Activated T-cell treated with anti-CD3 and anti-CD28 coated beads, Interleukin-2, amount 50 U/mL, for 4 hours (primary cell): Measurements from ENCODE around the gene RND2. TPM values are rescaled to one million over a fixed set of nuclear protein-coding genes. Genes with fewer than 3 reads are reported as not detected.
"Not testable (repeated sequence)": the region's sequence is repeated elsewhere in the genome, so short reads cannot be mapped to it uniquely, and the experiment has no call there.

Source experiments
- ATAC-seq, 2 donors: fragments of 200-7000 bp; cut with Tn5 transposase; one replicate each; pipeline ENCODE4 v1.10.0; 2021
- DNase-seq: peaks from one replicate; pipeline ENCODE4 v3.0.0-alpha.2; 2020
- H3K27me3 Mint-ChIP-seq: one replicate; pipeline ENCODE4 v1.8.0; 2021; ENCODE audit warnings: low read depth, mixed read lengths
- H3K36me3 Mint-ChIP-seq: one replicate; pipeline ENCODE4 v1.8.0; 2022; ENCODE audit warnings: mixed read lengths; ENCODE audit not compliant: insufficient read depth
- H3K4me1 Mint-ChIP-seq: one replicate; pipeline ENCODE4 v1.8.0; 2021; ENCODE audit warnings: low read depth, mixed read lengths
- H3K4me3 Mint-ChIP-seq: one replicate; pipeline ENCODE4 v1.8.0; 2021; ENCODE audit warnings: mild to moderate bottlenecking, moderate library complexity, mixed read lengths
- H3K9me3 Mint-ChIP-seq: one replicate; pipeline ENCODE4 v1.8.0; 2021; ENCODE audit warnings: mixed read lengths
- total RNA-seq, 3 donors: library from RNA; stranded (reverse); gene quantifications; one replicate each; pipeline ENCODE4 v1.2.1, GENCODE V29; 2021

Gene RND2
- total RNA-seq, result under 1 TPM; 0.13 to 0.33 (median 0.24) TPM

- Mint-ChIP-seq H3K36me3 (no peaks in the 10 kb centered on the region), H3K27me3 (no peaks in the 10 kb centered on the region), H3K4me1 (peaks cover 22% of the 10 kb centered on the region), H3K9me3 (no peaks in the 10 kb centered on the region), H3K4me3 (peak within 1 kb of the TSS; percentile 84)
- ATAC-seq (peak; percentile 57 to 60), DNase-seq (peak; percentile 76)
Observed at GRCh38 chr17:43024407-43025289, at the start of gene RND2. TSS of gene RND2 (plus strand) at chr17:43025231. CDS start at chr17:43025348, 117 bp downstream.

GRCh38 chr17:42975265-42975664 lies 49.8 kb upstream of the RND2 start:
- H3K36me3 Mint-ChIP-seq, result no peaks in the 10 kb centered on the region
- H3K4me1 Mint-ChIP-seq, result peaks cover 9% of the 10 kb centered on the region
- ATAC-seq (no peak), DNase-seq (no peak)
- no peaks in the 10 kb centered on the region for H3K27me3 Mint-ChIP-seq
- H3K4me3 Mint-ChIP-seq, result no peak overlapping the region
- H3K9me3 Mint-ChIP-seq, result no peaks in the 10 kb centered on the region

- not testable (repeated sequence) for DNase-seq, H3K4me3 Mint-ChIP-seq, H3K27me3 Mint-ChIP-seq, ATAC-seq, H3K36me3 Mint-ChIP-seq, H3K9me3 Mint-ChIP-seq
- H3K4me1 Mint-ChIP-seq, result peaks cover 11% of the 10 kb centered on the region
Observed at GRCh38 chr17:42975701-42976100, 49.3 kb upstream of the RND2 start.

GRCh38 chr17:42979511-42980273 lies 45.3 kb upstream of the RND2 start, which contains the start of gene PTGES3L:
TSS of gene PTGES3L (minus strand) at chr17:42980080. CDS start at chr17:42980053, 27 bp downstream.
- H3K36me3 Mint-ChIP-seq, result peaks cover 2% of the 10 kb centered on the region
- H3K4me1 Mint-ChIP-seq, result peaks cover 31% of the 10 kb centered on the region
- DNase-seq, result no peak
- ATAC-seq, result peak; percentile 47 to 63
- peak within 1 kb of the TSS; percentile 100 for H3K4me3 Mint-ChIP-seq
- H3K9me3 Mint-ChIP-seq, result no peaks in the 10 kb centered on the region
- H3K27me3 Mint-ChIP-seq, result no peaks in the 10 kb centered on the region

- H3K27me3 Mint-ChIP-seq, result no peaks in the 10 kb centered on the region
- peaks cover 34% of the 10 kb centered on the region for H3K4me1 Mint-ChIP-seq
- DNase-seq (peak; percentile 91), ATAC-seq (peak; percentile 87 to 89)
- peak within 1 kb of the TSS; percentile 100 for H3K4me3 Mint-ChIP-seq
- H3K36me3 Mint-ChIP-seq, result peaks cover 5% of the 10 kb centered on the region
- H3K9me3 Mint-ChIP-seq, result no peaks in the 10 kb centered on the region
Observed at GRCh38 chr17:42980274-42980765, 44.7 kb upstream of the RND2 start, which contains the start of gene RUNDC1. TSS of gene RUNDC1 (plus strand) at chr17:42980565. CDS start at chr17:42980577, 12 bp downstream.

GRCh38 chr17:42980766-42981397 lies 44.1 kb upstream of the RND2 start:
- Mint-ChIP-seq H3K36me3 (peaks cover 9% of the 10 kb centered on the region), H3K9me3 (no peaks in the 10 kb centered on the region), H3K4me1 (peaks cover 37% of the 10 kb centered on the region), H3K4me3 (peak overlapping the region; percentile 100), H3K27me3 (no peaks in the 10 kb centered on the region)
- ATAC-seq (peak; percentile 86), DNase-seq (peak; percentile 47)

- DNase-seq (no peak), ATAC-seq (no peak)
- H3K27me3 Mint-ChIP-seq, result no peaks in the 10 kb centered on the region
- peak overlapping the region; percentile 100 for H3K4me3 Mint-ChIP-seq
- H3K9me3 Mint-ChIP-seq, result no peaks in the 10 kb centered on the region
- peaks cover 9% of the 10 kb centered on the region for H3K36me3 Mint-ChIP-seq
- peaks cover 38% of the 10 kb centered on the region for H3K4me1 Mint-ChIP-seq
Observed at GRCh38 chr17:42982266-42982665, 42.8 kb upstream of the RND2 start.

- peaks cover 32% of the 10 kb centered on the region for H3K4me1 Mint-ChIP-seq
- peak overlapping the region; percentile 6 for H3K4me3 Mint-ChIP-seq
- no peaks in the 10 kb centered on the region for H3K27me3 Mint-ChIP-seq
- peaks cover 29% of the 10 kb centered on the region for H3K36me3 Mint-ChIP-seq
- H3K9me3 Mint-ChIP-seq, result no peaks in the 10 kb centered on the region
- DNase-seq (no peak), ATAC-seq (no peak)
Observed at GRCh38 chr17:42985225-42985624, 39.8 kb upstream of the RND2 start.

GRCh38 chr17:42989141-42989540 lies 35.9 kb upstream of the RND2 start:
- H3K27me3 Mint-ChIP-seq, result no peaks in the 10 kb centered on the region
- ATAC-seq, result no peak
- H3K9me3 Mint-ChIP-seq, result no peaks in the 10 kb centered on the region
- H3K4me1 Mint-ChIP-seq, result peaks cover 16% of the 10 kb centered on the region
- H3K4me3 Mint-ChIP-seq, result no peak overlapping the region
- no peak for DNase-seq
- H3K36me3 Mint-ChIP-seq, result peaks cover 41% of the 10 kb centered on the region

GRCh38 chr17:42989726-42990652 lies 35.0 kb upstream of the RND2 start:
- Mint-ChIP-seq H3K4me3 (no peak overlapping the region), H3K9me3 (no peaks in the 10 kb centered on the region), H3K36me3 (peaks cover 41% of the 10 kb centered on the region), H3K27me3 (no peaks in the 10 kb centered on the region), H3K4me1 (peaks cover 11% of the 10 kb centered on the region)
- ATAC-seq (no peak), DNase-seq (no peak)

GRCh38 chr17:42991471-42991870 lies 33.6 kb upstream of the RND2 start:
- DNase-seq, result no peak
- no peak for ATAC-seq
- Mint-ChIP-seq H3K36me3 (peaks cover 34% of the 10 kb centered on the region), H3K4me1 (peaks cover 5% of the 10 kb centered on the region), H3K9me3 (no peaks in the 10 kb centered on the region), H3K27me3 (no peaks in the 10 kb centered on the region), H3K4me3 (no peak overlapping the region)

- Mint-ChIP-seq H3K27me3 (no peaks in the 10 kb centered on the region), H3K4me1 (peaks cover 8% of the 10 kb centered on the region), H3K9me3 (no peaks in the 10 kb centered on the region), H3K4me3 (no peak overlapping the region), H3K36me3 (peaks cover 34% of the 10 kb centered on the region)
- ATAC-seq (no peak), DNase-seq (no peak)
Observed at GRCh38 chr17:42992872-42993271, 32.2 kb upstream of the RND2 start.

- not testable (repeated sequence) for H3K4me3 Mint-ChIP-seq, H3K4me1 Mint-ChIP-seq, H3K27me3 Mint-ChIP-seq, H3K9me3 Mint-ChIP-seq, DNase-seq, ATAC-seq
- H3K36me3 Mint-ChIP-seq, result peaks cover 28% of the 10 kb centered on the region
Observed at GRCh38 chr17:42993913-42994312, 31.1 kb upstream of the RND2 start.
